Peyer's patch (tissue), 4 donors: ENCODE measurements around the gene FARS2. TPM values are rescaled to one million over a fixed set of nuclear protein-coding genes. Genes with fewer than 3 reads are reported as not detected.

Experiments
- DNase-seq, 3 donors: peaks; one replicate each; pipeline ENCODE4 v3.0.0-alpha.2; 2017 to 2019
- H3K27ac ChIP-seq, 4 donors: fragments of 200-600 bp; sonication (generic); one replicate each; pipeline ENCODE4 v1.5.1; 2016 to 2019
- H3K27me3 ChIP-seq, 2 donors: fragments of 200-600 bp; sonication (generic); one replicate each; pipeline ENCODE4 v1.5.1; 2019
- H3K36me3 ChIP-seq, 3 donors: fragments of 200-600 bp; sonication (generic); one replicate each; pipeline ENCODE4 v1.5.1; 2016 to 2019
- H3K4me1 ChIP-seq, 4 donors: fragments of 200-600 bp; sonication (generic); one replicate each; pipeline ENCODE4 v1.5.1; 2016 to 2019
- H3K4me3 ChIP-seq, 4 donors: fragments of 200-600 bp; sonication (generic); 1 replicate in 3 of 4; 2 replicates in 1 of 4; pipeline ENCODE4 v1.5.1; 2016 to 2019; ENCODE audit warnings: mild to moderate bottlenecking in 1 of 4
- H3K9me3 ChIP-seq, 4 donors: fragments of 200-600 bp; sonication (generic); one replicate each; pipeline ENCODE4 v1.5.1; 2016 to 2019; ENCODE audit warnings: mild to moderate bottlenecking in 1 of 4
- CTCF ChIP-seq, 6 experiments: fragments of 450-650 bp in 4 of 6; fragments of 200-600 bp in 2 of 6; sonication (generic) in 1 of 6; IDR thresholded peaks; one replicate each; pipeline ENCODE4 v1.5.1; 2017 to 2019; ENCODE audit warnings: antibody characterized with exemption in 6 of 6, mild to moderate bottlenecking in 3 of 6, moderate library complexity in 1 of 6
- POLR2A ChIP-seq, 2 donors: fragments of 450-650 bp; IDR thresholded peaks; one replicate each; pipeline ENCODE4 v1.5.1; 2017; ENCODE audit warnings: antibody characterized with exemption in 2 of 2, mild to moderate bottlenecking in 2 of 2, moderate library complexity in 2 of 2
- total RNA-seq, 4 donors: library from RNA; depleted of rRNA; stranded (reverse); fragments of >200 nt; gene quantifications; one replicate each; pipeline ENCODE4 v1.1.0, GENCODE V29; 2016

The FARS2 gene
- total RNA-seq, 4 donors from 2014 or later = 9.5 to 42.1 (median 17.1) TPM

GRCh38 chr6:5250451-5250850 is 10.9 kb upstream of the FARS2 start:
- Histone ChIP-seq H3K4me3 (no peak overlapping the region), H3K27ac (no peak overlapping the region), H3K36me3 (no peaks in the 10 kb centered on the region), H3K27me3 (no peaks in the 10 kb centered on the region), H3K4me1 (no peaks in the 10 kb centered on the region), H3K9me3 (no peaks in the 10 kb centered on the region)
- DNase-seq = no peak
- no peak for TF ChIP-seq POLR2A (IDR thresholded peaks at IDR 0.05)
- TF ChIP-seq CTCF (IDR thresholded peaks at IDR 0.05) = no peak

GRCh38 chr6:5250911-5251310 is 10.4 kb upstream of the FARS2 start:
- Histone ChIP-seq H3K27ac (no peak overlapping the region), H3K9me3 (no peaks in the 10 kb centered on the region), H3K36me3 (no peaks in the 10 kb centered on the region), H3K27me3 (no peaks in the 10 kb centered on the region), H3K4me1 (no peaks in the 10 kb centered on the region), H3K4me3 (no peak overlapping the region)
- TF ChIP-seq POLR2A (IDR thresholded peaks at IDR 0.05) (no peak), CTCF (IDR thresholded peaks at IDR 0.05) (no peak)
- no peak for DNase-seq

GRCh38 chr6:5256952-5257351 is 4.4 kb upstream of the FARS2 start:
- Histone ChIP-seq H3K9me3 (no peaks in the 10 kb centered on the region), H3K36me3 (no peaks in the 10 kb centered on the region), H3K4me1 (peaks cover 0 to 7% (median 2%) of the 10 kb centered on the region in 4 donors), H3K27me3 (no peaks in the 10 kb centered on the region), H3K4me3 (no peak overlapping the region), H3K27ac (no peak overlapping the region)
- DNase-seq = no peak
- TF ChIP-seq POLR2A (IDR thresholded peaks at IDR 0.05) (no peak), CTCF (IDR thresholded peaks at IDR 0.05) (no peak)

- Histone ChIP-seq H3K9me3 (no peaks in the 10 kb centered on the region), H3K27ac (no peak overlapping the region), H3K4me3 (no peak overlapping the region), H3K36me3 (no peaks in the 10 kb centered on the region), H3K4me1 (peaks cover 0 to 12% (median 4%) of the 10 kb centered on the region in 4 donors), H3K27me3 (no peaks in the 10 kb centered on the region)
- TF ChIP-seq POLR2A (IDR thresholded peaks at IDR 0.05) (no peak), CTCF (IDR thresholded peaks at IDR 0.05) (no peak)
- DNase-seq = no peak
Measured at GRCh38 chr6:5257400-5257799, 3.9 kb upstream of the FARS2 start.

- Histone ChIP-seq H3K36me3 (no peaks in the 10 kb centered on the region), H3K27ac (no peak overlapping the region), H3K9me3 (no peaks in the 10 kb centered on the region), H3K27me3 (no peaks in the 10 kb centered on the region), H3K4me3 (peak overlapping the region in 1 of 4 donors; percentile 90), H3K4me1 (peaks cover 0 to 14% (median 6%) of the 10 kb centered on the region in 4 donors)
- no peak for DNase-seq
- TF ChIP-seq POLR2A (IDR thresholded peaks at IDR 0.05) (no peak), CTCF (IDR thresholded peaks at IDR 0.05) (no peak)
Measured at GRCh38 chr6:5259428-5259827, 1.9 kb upstream of the FARS2 start.

- DNase-seq = peak in 2 of 3 donors; percentile 68 to 84
- Histone ChIP-seq H3K36me3 (no peaks in the 10 kb centered on the region), H3K27ac (peak overlapping the region; percentile 95 to 97 (median 96)), H3K27me3 (no peaks in the 10 kb centered on the region), H3K4me1 (peaks cover 0 to 14% (median 6%) of the 10 kb centered on the region in 4 donors), H3K4me3 (peak overlapping the region; percentile 74 to 90 (median 81)), H3K9me3 (no peaks in the 10 kb centered on the region)
- TF ChIP-seq CTCF (IDR thresholded peaks at IDR 0.05) = no peak
- no peak for TF ChIP-seq POLR2A (IDR thresholded peaks at IDR 0.05)
Measured at GRCh38 chr6:5260111-5260620, 1.1 kb upstream of the FARS2 start.
